IMR-90 (cell line): ENCODE data around the gene TTC3.

Experiments
- CTCF ChIP-seq: conservative IDR thresholded peaks from 2 replicates; pipeline ENCODE4 v1.5.1; 2012; ENCODE audit warnings: mild to moderate bottlenecking, low read depth, low read length, improper control_type of control experiment
- MXI1 ChIP-seq: IDR thresholded peaks from 2 replicates; pipeline ENCODE4 v1.6.1; 2012; ENCODE audit warnings: low read depth, mild to moderate bottlenecking, low read length, moderate library complexity, borderline replicate concordance
- POLR2A ChIP-seq: IDR thresholded peaks from 2 replicates; pipeline ENCODE4 v1.6.1; 2012; ENCODE audit warnings: mild to moderate bottlenecking, low read depth, low read length
- RAD21 ChIP-seq: IDR thresholded peaks from 2 replicates; pipeline ENCODE4 v1.6.1; 2012; ENCODE audit warnings: low read length, improper control_type of control experiment
- RCOR1 ChIP-seq: IDR thresholded peaks from 2 replicates; pipeline ENCODE4 v1.6.1; 2012; ENCODE audit warnings: mild to moderate bottlenecking, low read length, improper control_type of control experiment; ENCODE audit not compliant: insufficient replicate concordance
- RFX5 ChIP-seq: IDR thresholded peaks from 2 replicates; pipeline ENCODE4 v1.8.0; 2012; ENCODE audit warnings: low read depth, mild to moderate bottlenecking, low read length, moderate library complexity
- USF2 ChIP-seq: fragments of 150-350 bp; IDR thresholded peaks from 2 replicates; pipeline ENCODE4 v1.6.1; 2017; ENCODE audit warnings: mild to moderate bottlenecking, antibody characterized with exemption, low read length, low read depth

GRCh38 chr21:37228003-37228400 lies 154.9 kb downstream of the TTC3 start:
- TF ChIP-seq CTCF, result no peak
- no peak for TF ChIP-seq USF2
- no peak for TF ChIP-seq RAD21
- TF ChIP-seq RFX5, result no peak
- no peak for TF ChIP-seq RCOR1
- no peak for TF ChIP-seq MXI1
- TF ChIP-seq POLR2A, result no peak
